Stimulated activated CD8-positive, alpha-beta memory T cell treated with anti-CD3 and anti-CD28 coated beads, Interleukin-4, amount 100 ng/mL, for 4 hours (primary cell): ENCODE data around the gene SLIT3.

Experiments used
- DNase-seq, 2 donors: peaks; one replicate each; pipeline ENCODE4 v3.0.0-alpha.2; 2020; ENCODE audit warnings: low read depth in 2 of 2, low spot score in 1 of 2

SLIT3 gene

DNA sequence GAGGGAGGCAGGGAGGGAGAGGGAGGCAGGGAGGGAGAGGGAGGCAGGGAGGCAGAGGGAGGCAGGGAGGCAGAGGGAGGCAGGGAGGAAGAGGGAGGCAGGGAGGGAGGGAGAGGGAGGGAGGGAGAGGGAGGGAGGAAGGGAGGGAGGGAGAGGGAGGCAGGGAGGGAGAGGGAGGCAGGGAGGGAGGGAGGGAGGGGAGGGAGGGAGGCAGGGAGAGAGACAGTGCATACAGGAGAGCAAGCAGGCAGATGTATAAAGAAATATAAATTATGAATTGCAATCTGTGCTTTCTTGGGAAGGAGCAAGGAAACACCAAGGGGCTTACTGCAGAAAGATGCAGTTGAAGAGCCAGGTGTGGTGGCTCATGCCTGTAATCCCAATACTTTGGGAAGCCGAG is 574.6 kb downstream of the SLIT3 start:
- DNase-seq, result no peak

DNA sequence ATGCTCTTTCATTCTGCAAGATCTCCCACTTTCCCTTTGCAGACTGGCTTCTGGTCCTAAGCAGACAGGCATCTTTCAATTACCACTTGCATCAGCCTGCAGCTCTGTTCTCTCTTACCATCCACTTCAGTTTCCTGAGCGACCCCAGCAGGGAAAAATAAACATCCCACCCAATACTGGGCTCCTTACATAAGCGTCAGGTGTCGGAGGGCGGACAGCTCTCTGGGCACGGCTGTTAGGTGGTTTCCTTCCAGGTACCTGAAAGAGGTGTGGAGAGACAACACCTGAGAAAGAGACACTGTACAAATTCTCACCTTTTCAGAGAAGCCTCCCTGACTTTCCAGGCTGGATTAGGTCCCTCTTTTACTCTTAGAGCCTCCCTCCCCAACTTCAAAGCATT is 576.7 kb downstream of the SLIT3 start:
- DNase-seq, result no peak

GRCh38 chr5:168723037-168723436 is 577.9 kb downstream of the SLIT3 start:
- no peak for DNase-seq

DNA sequence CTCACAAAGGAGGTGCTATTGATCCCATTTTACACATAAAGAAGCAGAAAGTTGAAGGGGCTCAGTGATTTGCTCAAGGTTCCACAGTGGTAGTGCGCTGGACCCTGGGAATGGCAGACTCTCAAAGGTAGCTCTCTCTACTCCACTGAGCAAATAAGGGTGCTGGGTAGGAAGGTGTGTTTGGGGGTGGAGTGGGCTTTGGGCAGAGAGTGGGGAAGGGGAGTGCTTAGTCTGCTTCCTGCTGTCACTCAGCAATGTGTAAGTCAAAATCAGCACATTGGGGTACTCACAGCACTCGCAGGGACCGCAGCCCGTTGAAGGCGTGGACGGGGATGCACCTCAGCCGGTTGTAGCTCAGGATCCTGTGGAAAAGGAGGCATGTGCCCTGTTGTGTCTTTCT is 579.0 kb downstream of the SLIT3 start:
- no peak for DNase-seq

- DNase-seq, result no peak
These were observed 579.8 kb downstream of the SLIT3 start for GRCh38 chr5:168721002-168721753.

- DNase-seq, result no peak
These were observed 580.4 kb downstream of the SLIT3 start for GRCh38 chr5:168720575-168720974.

DNA sequence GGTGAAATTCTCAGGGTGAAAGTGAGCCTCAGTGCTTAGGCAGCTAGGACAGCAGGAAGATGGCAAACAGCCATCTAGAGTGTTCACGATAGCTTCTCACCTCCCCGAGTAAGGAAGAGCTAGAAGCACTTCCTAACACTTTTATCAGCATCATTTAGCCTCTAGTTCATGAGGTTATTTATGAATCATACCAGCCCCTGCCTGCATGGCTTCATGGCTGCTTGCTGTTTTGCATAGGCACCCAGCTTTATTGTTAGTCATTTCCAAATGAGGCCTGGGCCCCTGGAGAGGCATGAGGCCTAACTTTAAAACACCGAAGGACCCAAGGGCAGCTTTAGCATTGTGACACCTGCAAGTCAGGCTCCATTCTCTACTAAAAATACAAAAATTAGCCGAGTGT is 586.9 kb downstream of the SLIT3 start:
- no peak for DNase-seq

- no peak for DNase-seq
These were observed 587.9 kb downstream of the SLIT3 start for GRCh38 chr5:168713051-168713450.

DNA sequence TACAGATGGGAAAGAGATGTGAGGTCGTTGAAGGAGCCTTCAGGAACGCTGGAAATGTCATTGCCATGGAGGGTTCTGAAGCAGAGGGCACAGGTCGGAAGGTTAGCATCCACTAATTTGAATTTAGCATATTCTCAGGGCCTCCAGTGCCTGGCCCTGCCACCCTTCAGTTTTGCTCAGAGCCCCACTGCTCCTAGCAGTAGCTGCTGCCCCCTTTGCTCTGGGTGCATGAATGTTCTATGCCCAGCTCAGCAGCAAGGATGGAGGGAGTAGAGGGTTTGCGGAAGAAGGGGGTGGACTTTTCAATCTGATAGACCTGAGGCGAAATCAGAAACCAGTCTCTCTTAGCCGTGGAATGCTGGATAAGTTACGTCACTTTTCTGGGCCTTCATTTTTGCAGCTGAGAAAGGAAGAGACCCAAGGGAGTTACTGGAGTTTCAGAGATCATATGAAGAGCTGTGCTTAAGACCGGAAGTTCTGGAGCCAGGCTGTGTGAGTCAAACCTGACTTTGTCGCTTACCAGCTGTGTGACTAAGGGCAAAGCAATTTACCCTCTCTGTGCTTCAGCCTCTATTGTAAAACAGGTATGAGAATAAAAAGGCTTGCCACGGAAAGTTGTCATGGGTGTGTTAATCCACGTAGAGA is 588.5 kb downstream of the SLIT3 start:
- no peak for DNase-seq

DNA sequence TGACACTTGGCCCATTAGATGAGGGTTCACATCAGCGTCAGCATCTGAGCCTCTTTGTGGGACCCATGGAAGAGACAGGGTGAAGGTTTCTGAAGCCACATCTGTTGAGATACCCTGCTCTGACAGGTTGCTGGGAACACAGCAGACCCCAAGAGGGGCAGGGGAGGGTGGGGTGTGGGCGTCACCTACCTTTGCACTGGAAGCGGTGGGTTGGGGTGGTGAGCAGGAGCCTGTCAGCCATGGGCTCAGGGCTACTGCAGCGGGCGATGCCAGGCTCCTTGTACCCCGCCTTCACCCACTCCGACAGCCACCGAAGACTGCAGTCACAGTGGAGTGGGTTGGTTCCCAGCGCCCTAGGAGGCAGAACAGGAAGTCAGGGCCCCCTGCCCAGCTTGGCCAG is 590.2 kb downstream of the SLIT3 start:
- DNase-seq, result no peak

DNA sequence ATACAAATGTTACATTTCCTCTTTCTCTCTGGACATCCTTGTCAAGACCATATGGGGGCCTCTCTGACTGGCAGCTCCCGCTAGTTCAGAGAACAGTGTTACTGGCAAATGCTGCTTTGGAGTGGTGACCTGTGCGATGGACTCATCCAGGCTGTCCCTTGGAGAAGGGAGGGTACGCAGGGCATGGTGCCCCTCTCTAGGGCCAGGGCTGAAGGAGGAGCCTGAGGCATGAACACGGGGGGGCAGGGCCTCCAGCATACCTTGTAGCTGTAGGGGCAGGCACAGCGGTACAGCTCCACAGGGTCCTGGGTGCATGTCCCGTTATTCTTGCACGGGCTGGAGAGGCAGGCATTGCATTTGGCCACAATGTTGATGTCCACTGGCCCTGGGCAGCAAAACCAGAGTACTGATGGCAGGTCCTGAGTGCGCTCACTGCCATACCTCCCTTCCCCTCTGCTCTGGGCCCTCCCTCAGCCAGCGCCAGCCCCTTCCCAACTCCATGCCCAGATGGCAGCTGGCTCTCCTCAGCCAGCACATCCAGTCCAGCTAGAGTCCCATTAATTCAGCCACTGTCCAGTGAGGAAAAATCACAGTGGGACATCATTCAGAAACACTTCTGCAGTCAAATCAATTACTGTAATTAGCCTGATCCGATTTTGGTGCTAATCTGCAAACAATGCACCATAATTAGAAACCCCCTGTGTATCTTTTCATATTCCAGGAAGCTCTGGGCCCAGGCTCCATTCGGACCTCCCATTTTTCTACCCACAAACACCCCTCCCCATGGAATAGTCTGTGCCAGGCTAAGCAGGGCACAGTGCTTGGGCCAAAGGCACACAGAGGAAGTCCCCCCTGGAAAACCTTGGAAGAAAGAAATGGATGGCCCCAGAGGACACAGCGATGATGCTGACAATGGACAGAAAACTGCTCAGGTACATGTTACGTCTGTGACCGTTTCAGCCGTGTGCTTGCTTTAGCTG is 592.9 kb downstream of the SLIT3 start:
- DNase-seq, result no peak

DNA sequence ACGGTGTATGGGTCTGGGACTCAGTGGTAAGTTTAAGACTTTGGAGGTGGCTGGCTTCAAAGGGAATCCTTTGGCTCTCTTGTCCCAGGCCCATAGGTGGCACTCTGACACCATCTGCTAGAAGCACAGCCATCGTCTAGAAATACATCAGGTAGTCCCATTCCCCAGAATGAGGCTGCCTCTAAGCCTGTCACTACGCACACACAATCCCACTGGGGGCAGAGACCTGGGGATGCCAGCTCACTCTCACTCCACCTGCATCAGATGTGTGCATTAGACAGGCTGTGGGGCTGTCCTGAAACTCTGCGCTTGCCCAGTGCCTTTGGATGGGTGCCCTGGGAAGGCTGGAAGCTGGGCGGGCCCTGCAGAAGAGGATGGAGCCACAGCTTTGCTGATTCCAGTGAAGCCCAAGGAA is 594.3 kb downstream of the SLIT3 start:
- DNase-seq, result no peak

- DNase-seq, result no peak
These were observed 595.6 kb downstream of the SLIT3 start for GRCh38 chr5:168705321-168705720.

- DNase-seq, result no peak
These were observed 598.4 kb downstream of the SLIT3 start for GRCh38 chr5:168702511-168702910.

DNA sequence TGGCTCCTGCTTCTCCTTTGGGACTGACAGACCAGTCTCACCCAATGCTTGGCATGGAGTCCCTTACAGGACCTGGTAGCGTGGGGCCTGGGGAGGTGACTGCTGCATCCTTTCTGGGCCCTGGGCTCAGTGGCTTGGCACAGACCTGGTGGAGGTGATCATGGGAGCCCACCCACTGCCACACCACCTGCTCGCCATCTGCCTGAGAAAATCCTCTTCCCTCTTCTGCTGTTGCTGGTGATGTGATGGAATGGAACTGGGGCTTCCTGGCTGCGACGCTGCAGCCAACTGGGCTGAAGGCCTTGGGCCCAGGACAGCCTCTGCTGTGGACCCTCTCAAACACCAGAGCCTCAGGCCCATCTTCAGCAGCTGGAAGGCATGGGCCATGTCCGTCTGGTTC is 599.3 kb downstream of the SLIT3 start:
- no peak for DNase-seq

- DNase-seq, result no peak
These were observed 601.9 kb downstream of the SLIT3 start for GRCh38 chr5:168699002-168699401.

- DNase-seq, result no peak
These were observed 603.8 kb downstream of the SLIT3 start for GRCh38 chr5:168697034-168697720.

DNA sequence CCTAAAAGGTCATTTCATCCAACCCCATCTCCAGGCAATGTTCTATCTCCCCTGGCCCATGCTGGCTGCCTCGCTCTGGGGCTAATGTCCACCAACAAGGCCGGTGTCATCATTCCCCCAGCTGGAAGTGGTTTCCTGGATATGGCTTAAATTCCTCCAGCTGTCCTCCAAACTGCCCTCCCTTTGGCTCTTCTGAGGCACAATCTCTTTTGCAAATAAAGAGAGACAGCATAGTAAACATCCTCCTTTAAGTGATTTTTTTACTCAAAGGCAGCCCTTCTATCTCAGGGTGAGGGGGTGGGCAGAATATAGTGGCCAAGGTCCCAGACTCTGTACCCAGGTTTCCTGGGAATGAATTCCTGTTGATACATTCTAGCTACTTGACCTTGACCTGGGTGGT is 604.3 kb downstream of the SLIT3 start:
- DNase-seq, result no peak

GRCh38 chr5:168695301-168695835 is 605.6 kb downstream of the SLIT3 start:
- DNase-seq, result no peak

DNA sequence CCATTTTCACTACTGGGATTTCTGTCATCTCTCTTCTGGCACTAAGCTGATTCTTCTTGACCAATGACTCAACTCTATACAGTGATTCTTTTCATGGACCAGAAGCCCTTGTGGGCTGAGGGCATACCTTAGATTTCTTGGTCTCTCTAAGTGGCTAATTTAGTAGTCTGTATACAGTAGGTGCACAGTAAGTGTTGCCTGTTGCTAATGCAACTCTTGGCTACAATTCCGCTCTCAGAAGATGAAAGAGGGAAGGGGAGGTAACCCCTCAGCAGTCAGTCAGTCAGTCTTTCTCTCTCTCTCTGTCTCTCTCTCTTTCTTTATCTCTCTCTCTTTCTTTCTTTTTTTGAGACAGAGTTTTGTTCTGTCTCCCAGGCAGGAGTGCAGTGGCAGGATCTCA is 606.6 kb downstream of the SLIT3 start:
- DNase-seq, result no peak

- DNase-seq, result no peak
These were observed 607.1 kb downstream of the SLIT3 start for GRCh38 chr5:168693883-168694282.
